SK-N-MC (cell line): ENCODE data around the gene ITIH6.

Experiments
- EZH2 ChIP-seq: fragments of 200-600 bp; sonication (generic); IDR thresholded peaks from one replicate; pipeline ENCODE4 v1.6.1; 2017; ENCODE audit warnings: antibody characterized with exemption
- POLR2AphosphoS5 ChIP-seq: IDR thresholded peaks from 2 replicates; pipeline ENCODE4 v1.6.1; 2012; ENCODE audit warnings: mild to moderate bottlenecking, low read depth, low read length, borderline replicate concordance

GRCh38 chrX:54821310-54821709 lies 23.3 kb upstream of the ITIH6 start:
- TF ChIP-seq EZH2 = no peak
- no peak for TF ChIP-seq POLR2AphosphoS5
